ENCODE results near the gene SRGAP1. TPM values are rescaled to one million over a fixed set of nuclear protein-coding genes. Genes with fewer than 3 reads are reported as not detected.
"Not testable (repeated sequence)": the region's sequence is repeated elsewhere in the genome, so short reads cannot be mapped to it uniquely, and the experiment has no call there.

The SRGAP1 gene
- total RNA-seq, 2 experiments from 2014 or later, result 0.03 to 0.08 TPM

- ATAC-seq (ENCODE audit: low read depth) (no peak), DNase-seq (no peak)
- peaks cover 1% of the 10 kb centered on the region for H3K4me1 Mint-ChIP-seq
- no peaks in the 10 kb centered on the region for H3K27me3 Mint-ChIP-seq
- no peak overlapping the region for H3K4me3 Mint-ChIP-seq
- no peak overlapping the region for H3K27ac Mint-ChIP-seq
- H3K9me3 Mint-ChIP-seq, result no peaks in the 10 kb centered on the region
- POLR2A ChIA-PET, result no interaction called here
- H3K36me3 Mint-ChIP-seq, result peaks cover 17% of the 10 kb centered on the region
Measured at GRCh38 chr12:64189530-64189929, 345.0 kb downstream of the SRGAP1 start.

GRCh38 chr12:64190140-64190539, 345.6 kb downstream of the SRGAP1 start:
- H3K27ac Mint-ChIP-seq, result no peak overlapping the region

GRCh38 chr12:64192644-64193444, 348.3 kb downstream of the SRGAP1 start:
- no peaks in the 10 kb centered on the region for H3K27me3 Mint-ChIP-seq
- H3K4me1 Mint-ChIP-seq, result peaks cover 1% of the 10 kb centered on the region
- peaks cover 22% of the 10 kb centered on the region for H3K36me3 Mint-ChIP-seq
- POLR2A ChIA-PET, result no interaction called here
- H3K4me3 Mint-ChIP-seq, result no peak overlapping the region
- no peak overlapping the region for H3K27ac Mint-ChIP-seq
- no peak for ATAC-seq (ENCODE audit: low read depth)
- peaks cover 2% of the 10 kb centered on the region for H3K9me3 Mint-ChIP-seq
- no peak for DNase-seq

More at GRCh38 chr12:64190140-64190539, 345.6 kb downstream of the SRGAP1 start:
- H3K27me3 Mint-ChIP-seq, result no peaks in the 10 kb centered on the region
- peaks cover 21% of the 10 kb centered on the region for H3K36me3 Mint-ChIP-seq
- DNase-seq, result no peak
- no peak for ATAC-seq (ENCODE audit: low read depth)
- H3K4me3 Mint-ChIP-seq, result no peak overlapping the region
- POLR2A ChIA-PET, result no interaction called here
- H3K9me3 Mint-ChIP-seq, result peaks cover 2% of the 10 kb centered on the region
- H3K4me1 Mint-ChIP-seq, result peaks cover 1% of the 10 kb centered on the region

GRCh38 chr12:64193931-64194330, 349.4 kb downstream of the SRGAP1 start:
- no peak for ATAC-seq (ENCODE audit: low read depth)
- H3K36me3 Mint-ChIP-seq, result peaks cover 22% of the 10 kb centered on the region
- H3K27me3 Mint-ChIP-seq, result no peaks in the 10 kb centered on the region
- DNase-seq, result no peak
- no peak overlapping the region for H3K4me3 Mint-ChIP-seq
- POLR2A ChIA-PET, result no interaction called here
- peaks cover 1% of the 10 kb centered on the region for H3K4me1 Mint-ChIP-seq
- no peak overlapping the region for H3K27ac Mint-ChIP-seq
- peaks cover 2% of the 10 kb centered on the region for H3K9me3 Mint-ChIP-seq

- Mint-ChIP-seq H3K27me3 (no peaks in the 10 kb centered on the region), H3K9me3 (peaks cover 2% of the 10 kb centered on the region), H3K4me3 (no peak overlapping the region), H3K36me3 (peaks cover 22% of the 10 kb centered on the region), H3K4me1 (peaks cover 1% of the 10 kb centered on the region), H3K27ac (no peak overlapping the region)
- ATAC-seq (ENCODE audit: low read depth) (no peak), DNase-seq (no peak)
- POLR2A ChIA-PET, result no interaction called here
Measured at GRCh38 chr12:64194333-64195149, 350.0 kb downstream of the SRGAP1 start.

- ATAC-seq (ENCODE audit: low read depth); POLR2A ChIA-PET; H3K4me3 Mint-ChIP-seq; H3K4me1 Mint-ChIP-seq; H3K9me3 Mint-ChIP-seq; H3K27ac Mint-ChIP-seq; DNase-seq; H3K27me3 Mint-ChIP-seq: not testable (repeated sequence)
- H3K36me3 Mint-ChIP-seq, result peaks cover 22% of the 10 kb centered on the region
Measured at GRCh38 chr12:64195841-64196240, 351.3 kb downstream of the SRGAP1 start.

- H3K9me3 Mint-ChIP-seq, result no peaks in the 10 kb centered on the region
- H3K27ac Mint-ChIP-seq, result no peak overlapping the region
- peaks cover 8% of the 10 kb centered on the region for H3K36me3 Mint-ChIP-seq
- ATAC-seq (ENCODE audit: low read depth), result no peak
- H3K27me3 Mint-ChIP-seq, result no peaks in the 10 kb centered on the region
- POLR2A ChIA-PET, result no interaction called here
- no peak overlapping the region for H3K4me3 Mint-ChIP-seq
- no peak for DNase-seq
- H3K4me1 Mint-ChIP-seq, result no peaks in the 10 kb centered on the region
Measured at GRCh38 chr12:64203036-64203435, 358.5 kb downstream of the SRGAP1 start.

GRCh38 chr12:64203775-64204174, 359.3 kb downstream of the SRGAP1 start:
- peaks cover 8% of the 10 kb centered on the region for H3K36me3 Mint-ChIP-seq
- ATAC-seq (ENCODE audit: low read depth), result no peak
- no peaks in the 10 kb centered on the region for H3K9me3 Mint-ChIP-seq
- POLR2A ChIA-PET, result no interaction called here
- H3K27me3 Mint-ChIP-seq, result no peaks in the 10 kb centered on the region
- no peak overlapping the region for H3K4me3 Mint-ChIP-seq
- no peak for DNase-seq
- H3K4me1 Mint-ChIP-seq, result no peaks in the 10 kb centered on the region
- no peak overlapping the region for H3K27ac Mint-ChIP-seq

- H3K4me1 Mint-ChIP-seq, result no peaks in the 10 kb centered on the region
- POLR2A ChIA-PET, result no interaction called here
- peaks cover 10% of the 10 kb centered on the region for H3K36me3 Mint-ChIP-seq
- H3K9me3 Mint-ChIP-seq, result no peaks in the 10 kb centered on the region
- DNase-seq (no peak), ATAC-seq (ENCODE audit: low read depth) (no peak)
- no peaks in the 10 kb centered on the region for H3K27me3 Mint-ChIP-seq
- H3K4me3 Mint-ChIP-seq, result no peak overlapping the region
- no peak overlapping the region for H3K27ac Mint-ChIP-seq
Measured at GRCh38 chr12:64205542-64205941, 361.0 kb downstream of the SRGAP1 start.

- Mint-ChIP-seq H3K27ac (no peak overlapping the region), H3K9me3 (no peaks in the 10 kb centered on the region), H3K4me1 (no peaks in the 10 kb centered on the region), H3K36me3 (peaks cover 10% of the 10 kb centered on the region), H3K27me3 (no peaks in the 10 kb centered on the region), H3K4me3 (no peak overlapping the region)
- ATAC-seq (ENCODE audit: low read depth) (no peak), DNase-seq (no peak)
- POLR2A ChIA-PET, result no interaction called here
Measured at GRCh38 chr12:64207453-64207852, 363.0 kb downstream of the SRGAP1 start.

Other genes with a start within 250 kb of the SRGAP1 start
- 1 to 10 TPM; 7.6 to 8.7 TPM for gene DPY19L2, start 176.2 kb upstream of the SRGAP1 start, total RNA-seq
- 10 to 100 TPM; 12.9 to 15.6 TPM for gene RXYLT1, start 64.8 kb upstream of the SRGAP1 start, total RNA-seq